Measurements from ENCODE around the gene RNF133. TPM values are rescaled to one million over a fixed set of nuclear protein-coding genes. Genes with fewer than 3 reads are reported as not detected.
A peak's percentile ranks its signal among the peaks of the same experiment; 100 is the strongest.

The RNF133 gene
- polyA plus RNA-seq, 4 donors: 0.04 to 0.10 TPM; not detected in 2

DNA sequence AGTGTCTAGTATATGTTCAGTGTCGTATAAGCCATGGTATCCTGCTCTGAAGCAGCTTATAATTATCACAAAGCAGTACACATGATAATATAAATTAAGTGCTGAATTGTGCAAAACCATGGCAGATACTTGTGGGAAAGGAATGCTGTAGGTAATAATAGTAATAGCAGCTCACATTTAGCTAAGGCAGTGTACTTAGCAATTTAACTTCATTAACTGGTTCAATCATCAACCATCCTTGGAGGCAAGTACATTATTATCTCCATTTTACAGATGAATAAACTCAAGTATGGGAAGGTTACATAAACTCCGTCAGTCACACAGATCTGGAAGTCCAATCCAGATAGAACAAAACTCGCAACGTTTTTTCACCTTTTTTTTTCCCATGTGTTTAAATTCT is 25.4 kb upstream of the RNF133 start:
- H3K36me3 ChIP-seq (ENCODE audit: control insufficient read depth in 3 of 3, insufficient read depth in 2 of 3, low read depth in 1 of 3, low read length in 3 of 3): no peaks in the 10 kb centered on the region
- H3K4me1 ChIP-seq (ENCODE audit: control insufficient read depth in 3 of 3, insufficient read depth in 2 of 3, low read depth in 1 of 3, low read length in 2 of 3): no peaks in the 10 kb centered on the region
- DNase-seq (peak in 1 of 2 donors; percentile 51), FAIRE-seq (no peak)
- H3K4me3 ChIP-seq (ENCODE audit: low read depth in 1 of 3, low read length in 3 of 3): no peak overlapping the region
- H3K27me3 ChIP-seq (ENCODE audit: control insufficient read depth in 3 of 3, insufficient read depth in 3 of 3, low read length in 3 of 3): no peaks in the 10 kb centered on the region
- no peaks in the 10 kb centered on the region for H3K9me3 ChIP-seq (ENCODE audit: control insufficient read depth in 2 of 2, insufficient read depth in 1 of 2, low read depth in 1 of 2, low read length in 1 of 2)
- WGBS, 3 donors: 66 to 78% (median 73%) methylated on average over 4 of the region's 4 CpGs
- H3K27ac ChIP-seq (ENCODE audit: low read depth in 1 of 3, low read length in 2 of 3): no peak overlapping the region

DNA sequence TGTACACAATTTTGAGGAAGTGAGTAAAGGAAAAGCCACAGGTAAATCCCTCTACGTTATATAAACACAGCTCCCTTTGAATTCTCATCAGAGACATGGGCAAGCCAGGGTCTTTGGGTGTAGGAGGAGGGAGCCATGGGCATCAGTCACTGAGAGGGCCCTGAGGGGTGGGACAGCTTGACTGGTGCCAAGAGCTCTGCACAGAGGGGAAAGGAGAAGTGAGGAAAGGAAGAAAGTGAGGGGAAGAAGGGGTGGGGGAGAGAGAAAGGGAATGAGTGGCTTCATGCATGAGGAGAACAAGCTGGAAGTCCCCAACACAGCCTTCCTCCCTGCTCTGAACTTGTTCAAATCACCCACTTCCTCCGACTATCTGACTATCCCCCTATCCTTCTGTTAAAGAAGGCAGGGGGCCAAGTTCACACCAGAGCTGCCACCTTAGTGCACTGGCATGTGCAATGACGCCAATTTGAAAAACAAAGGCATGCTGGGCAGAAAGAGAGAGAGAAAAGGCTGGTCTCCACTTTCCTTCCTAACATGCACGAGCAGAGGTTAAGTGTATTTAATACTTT is 20.2 kb upstream of the RNF133 start:
- 79 to 90% (median 80%) methylated on average over 4 of the region's 4 CpGs for WGBS, 3 donors
- H3K9me3 ChIP-seq (ENCODE audit: control insufficient read depth in 2 of 2, insufficient read depth in 1 of 2, low read depth in 1 of 2, low read length in 1 of 2): no peaks in the 10 kb centered on the region
- DNase-seq (no peak), FAIRE-seq (no peak)
- H3K27ac ChIP-seq (ENCODE audit: low read depth in 1 of 3, low read length in 2 of 3): no peak overlapping the region
- no peaks in the 10 kb centered on the region for H3K36me3 ChIP-seq (ENCODE audit: control insufficient read depth in 3 of 3, insufficient read depth in 2 of 3, low read depth in 1 of 3, low read length in 3 of 3)
- no peaks in the 10 kb centered on the region for H3K27me3 ChIP-seq (ENCODE audit: control insufficient read depth in 3 of 3, insufficient read depth in 3 of 3, low read length in 3 of 3)
- H3K4me3 ChIP-seq (ENCODE audit: low read depth in 1 of 3, low read length in 3 of 3): no peak overlapping the region
- H3K4me1 ChIP-seq (ENCODE audit: control insufficient read depth in 3 of 3, insufficient read depth in 2 of 3, low read depth in 1 of 3, low read length in 2 of 3): no peaks in the 10 kb centered on the region

DNA sequence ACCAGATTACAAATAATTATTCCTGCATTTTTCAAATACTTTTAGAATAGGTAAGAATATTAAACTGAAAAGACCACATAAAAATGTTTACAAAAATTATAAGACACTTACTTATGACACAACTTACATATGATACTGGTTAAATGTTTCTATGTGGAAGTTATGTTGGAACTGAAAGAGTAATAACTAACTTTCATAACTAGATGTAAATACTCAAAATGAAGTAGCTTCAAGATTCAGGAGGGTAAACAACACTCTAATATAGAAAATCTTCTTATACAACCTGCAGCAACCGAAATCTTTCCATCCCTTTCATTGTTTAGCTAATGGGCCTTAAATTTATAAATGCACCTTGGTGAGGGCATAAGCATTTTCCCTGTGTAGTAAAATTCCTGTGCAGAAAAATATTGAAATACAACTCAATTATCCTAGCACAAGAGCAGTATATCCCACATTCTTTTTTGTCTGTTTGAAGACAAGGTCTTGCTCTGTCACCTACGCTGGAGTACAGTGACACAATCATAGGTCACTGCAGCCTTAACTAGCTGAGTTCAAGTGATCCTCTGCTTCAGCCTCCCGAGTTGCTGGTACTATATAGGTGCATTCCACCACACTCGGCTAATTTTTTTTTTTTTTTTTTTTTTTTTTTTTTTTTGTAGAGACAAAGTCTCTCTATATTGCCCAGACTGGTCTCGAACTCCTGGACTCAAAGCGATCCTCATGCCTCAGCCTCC is 18.6 kb upstream of the RNF133 start:
- Histone ChIP-seq H3K9me3 (ENCODE audit: control insufficient read depth in 2 of 2, insufficient read depth in 1 of 2, low read depth in 1 of 2, low read length in 1 of 2) (no peaks in the 10 kb centered on the region), H3K27ac (ENCODE audit: low read depth in 1 of 3, low read length in 2 of 3) (no peak overlapping the region), H3K27me3 (ENCODE audit: control insufficient read depth in 3 of 3, insufficient read depth in 3 of 3, low read length in 3 of 3) (no peaks in the 10 kb centered on the region), H3K36me3 (ENCODE audit: control insufficient read depth in 3 of 3, insufficient read depth in 2 of 3, low read depth in 1 of 3, low read length in 3 of 3) (no peaks in the 10 kb centered on the region), H3K4me1 (ENCODE audit: control insufficient read depth in 3 of 3, insufficient read depth in 2 of 3, low read depth in 1 of 3, low read length in 2 of 3) (no peaks in the 10 kb centered on the region), H3K4me3 (ENCODE audit: low read depth in 1 of 3, low read length in 3 of 3) (no peak overlapping the region)
- 86 to 90% (median 89%) methylated on average over 6 of the region's 6 CpGs for WGBS, 3 donors
- FAIRE-seq (peak; percentile 49), DNase-seq (no peak)

DNA sequence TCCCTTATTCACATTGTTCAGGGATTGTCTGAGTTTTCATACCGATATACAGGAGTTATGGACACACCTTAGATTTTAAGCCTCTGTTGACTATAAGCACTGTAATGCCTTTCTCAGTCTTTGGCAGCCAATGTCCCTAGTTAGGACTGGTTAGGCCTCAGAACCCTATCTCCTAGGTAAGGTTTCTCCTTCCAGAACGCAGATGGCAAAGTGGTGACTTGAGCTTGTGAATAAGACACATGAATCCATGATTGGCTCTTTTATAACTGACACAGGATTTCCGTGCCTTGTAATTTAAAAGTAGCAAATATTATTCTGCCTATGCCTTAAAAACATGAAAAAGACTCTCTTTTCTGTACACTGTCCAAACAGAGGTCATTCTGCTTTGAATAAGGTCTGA is 16.3 kb upstream of the RNF133 start:
- DNase-seq (no peak), FAIRE-seq (no peak)
- Histone ChIP-seq H3K27me3 (ENCODE audit: control insufficient read depth in 3 of 3, insufficient read depth in 3 of 3, low read length in 3 of 3) (no peaks in the 10 kb centered on the region), H3K4me3 (ENCODE audit: low read depth in 1 of 3, low read length in 3 of 3) (no peak overlapping the region), H3K9me3 (ENCODE audit: control insufficient read depth in 2 of 2, insufficient read depth in 1 of 2, low read depth in 1 of 2, low read length in 1 of 2) (no peaks in the 10 kb centered on the region), H3K4me1 (ENCODE audit: control insufficient read depth in 3 of 3, insufficient read depth in 2 of 3, low read depth in 1 of 3, low read length in 2 of 3) (no peaks in the 10 kb centered on the region), H3K36me3 (ENCODE audit: control insufficient read depth in 3 of 3, insufficient read depth in 2 of 3, low read depth in 1 of 3, low read length in 3 of 3) (no peaks in the 10 kb centered on the region), H3K27ac (ENCODE audit: low read depth in 1 of 3, low read length in 2 of 3) (no peak overlapping the region)
- WGBS, 3 donors: 83 to 90% (median 90%) methylated on average over 3 of the region's 3 CpGs

DNA sequence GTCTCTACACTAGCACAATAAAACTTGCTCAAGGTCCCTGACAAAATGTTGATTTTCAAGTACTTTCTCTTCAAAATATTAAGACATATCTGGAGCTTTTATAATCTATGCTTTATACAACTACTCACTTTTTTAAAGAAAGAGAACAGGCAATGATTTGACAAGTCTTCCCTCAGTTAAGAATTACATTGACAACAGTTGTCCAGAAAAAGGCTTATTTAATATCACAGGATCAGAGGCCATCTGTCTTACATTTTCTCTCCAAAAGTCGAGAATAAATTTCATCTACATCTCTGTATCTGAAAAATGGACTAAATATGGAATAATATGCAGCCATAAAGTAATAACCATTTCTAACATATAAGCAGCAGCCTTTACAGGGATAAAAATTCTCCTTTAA is 12.0 kb upstream of the RNF133 start:
- Histone ChIP-seq H3K4me3 (ENCODE audit: low read depth in 1 of 3, low read length in 3 of 3) (no peak overlapping the region), H3K27me3 (ENCODE audit: control insufficient read depth in 3 of 3, insufficient read depth in 3 of 3, low read length in 3 of 3) (no peaks in the 10 kb centered on the region), H3K27ac (ENCODE audit: low read depth in 1 of 3, low read length in 2 of 3) (no peak overlapping the region), H3K36me3 (ENCODE audit: control insufficient read depth in 3 of 3, insufficient read depth in 2 of 3, low read depth in 1 of 3, low read length in 3 of 3) (no peaks in the 10 kb centered on the region), H3K4me1 (ENCODE audit: control insufficient read depth in 3 of 3, insufficient read depth in 2 of 3, low read depth in 1 of 3, low read length in 2 of 3) (no peaks in the 10 kb centered on the region), H3K9me3 (ENCODE audit: control insufficient read depth in 2 of 2, insufficient read depth in 1 of 2, low read depth in 1 of 2, low read length in 1 of 2) (no peaks in the 10 kb centered on the region)
- FAIRE-seq (no peak), DNase-seq (no peak)
- 64 to 74% (median 74%) methylated on average over 1 of the region's 1 CpG for WGBS, 3 donors

DNA sequence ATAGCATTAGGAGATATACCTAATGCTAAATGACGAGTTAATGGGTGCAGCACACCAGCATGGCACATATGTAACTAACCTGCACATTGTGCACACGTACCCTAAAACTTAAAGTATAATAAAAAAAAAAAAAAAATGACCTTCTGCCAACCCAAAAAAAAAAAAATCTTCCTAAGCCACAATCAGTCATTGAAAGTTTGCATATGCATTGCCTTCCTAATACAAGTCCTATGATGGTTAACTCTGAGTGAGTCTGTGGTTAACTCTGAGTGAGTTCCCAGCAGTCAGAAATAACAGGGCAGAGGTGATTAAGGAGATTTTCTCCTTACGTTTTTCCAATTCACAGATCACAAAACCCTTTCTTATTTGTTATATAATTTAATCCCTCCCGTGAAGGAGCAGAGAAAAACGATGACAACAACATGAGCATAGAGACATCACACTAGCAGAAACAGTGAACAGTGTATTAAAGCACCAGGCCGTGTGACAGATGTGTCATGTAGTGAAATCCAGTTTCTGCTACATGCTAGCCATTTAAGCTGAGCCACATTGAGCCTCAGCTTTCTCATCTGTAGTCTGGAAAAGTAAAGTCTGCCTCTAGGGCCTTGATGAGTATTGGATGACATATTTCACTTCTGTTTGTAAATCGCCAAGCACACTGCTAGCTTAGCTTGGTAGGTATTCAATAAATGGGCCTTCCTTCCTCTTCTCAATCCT is 11.2 kb upstream of the RNF133 start:
- WGBS, 3 donors: 81 to 89% (median 87%) methylated on average over 7 of the region's 7 CpGs
- no peak for FAIRE-seq

DNA sequence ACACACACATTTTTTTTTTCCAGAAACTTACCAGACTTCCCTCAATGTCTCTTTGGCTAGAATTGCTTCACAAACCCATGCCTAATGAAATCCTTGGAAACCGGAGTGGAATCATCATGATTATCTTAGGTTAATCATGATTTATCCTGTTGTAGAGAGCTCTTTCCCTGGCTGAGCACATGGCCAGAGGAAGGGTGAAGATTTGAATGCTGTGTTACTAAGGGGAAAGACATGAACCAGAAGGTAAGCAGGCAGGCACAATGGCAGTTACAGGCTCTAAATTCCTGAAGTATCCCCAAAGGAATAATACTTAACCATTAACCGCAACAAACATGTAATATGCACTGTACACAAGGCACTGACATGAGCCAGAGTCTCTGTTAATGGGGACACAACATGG is 7.9 kb upstream of the RNF133 start:
- DNase-seq (no peak), FAIRE-seq (no peak)
- 82 to 91% (median 87%) methylated on average over 2 of the region's 2 CpGs for WGBS, 3 donors
- Histone ChIP-seq H3K9me3 (ENCODE audit: control insufficient read depth in 2 of 2, insufficient read depth in 1 of 2, low read depth in 1 of 2, low read length in 1 of 2) (no peaks in the 10 kb centered on the region), H3K36me3 (ENCODE audit: control insufficient read depth in 3 of 3, insufficient read depth in 2 of 3, low read depth in 1 of 3, low read length in 3 of 3) (no peaks in the 10 kb centered on the region), H3K27ac (ENCODE audit: low read depth in 1 of 3, low read length in 2 of 3) (no peak overlapping the region), H3K4me3 (ENCODE audit: low read depth in 1 of 3, low read length in 3 of 3) (no peak overlapping the region), H3K4me1 (ENCODE audit: control insufficient read depth in 3 of 3, insufficient read depth in 2 of 3, low read depth in 1 of 3, low read length in 2 of 3) (no peaks in the 10 kb centered on the region), H3K27me3 (ENCODE audit: control insufficient read depth in 3 of 3, insufficient read depth in 3 of 3, low read length in 3 of 3) (no peaks in the 10 kb centered on the region)

More for the DNA sequence above, 11.2 kb upstream of the RNF133 start:
- Histone ChIP-seq H3K4me3 (ENCODE audit: low read depth in 1 of 3, low read length in 3 of 3) (no peak overlapping the region), H3K4me1 (ENCODE audit: control insufficient read depth in 3 of 3, insufficient read depth in 2 of 3, low read depth in 1 of 3, low read length in 2 of 3) (no peaks in the 10 kb centered on the region), H3K27ac (ENCODE audit: low read depth in 1 of 3, low read length in 2 of 3) (no peak overlapping the region), H3K27me3 (ENCODE audit: control insufficient read depth in 3 of 3, insufficient read depth in 3 of 3, low read length in 3 of 3) (no peaks in the 10 kb centered on the region), H3K36me3 (ENCODE audit: control insufficient read depth in 3 of 3, insufficient read depth in 2 of 3, low read depth in 1 of 3, low read length in 3 of 3) (no peaks in the 10 kb centered on the region), H3K9me3 (ENCODE audit: control insufficient read depth in 2 of 2, insufficient read depth in 1 of 2, low read depth in 1 of 2, low read length in 1 of 2) (no peaks in the 10 kb centered on the region)
- no peak for DNase-seq

DNA sequence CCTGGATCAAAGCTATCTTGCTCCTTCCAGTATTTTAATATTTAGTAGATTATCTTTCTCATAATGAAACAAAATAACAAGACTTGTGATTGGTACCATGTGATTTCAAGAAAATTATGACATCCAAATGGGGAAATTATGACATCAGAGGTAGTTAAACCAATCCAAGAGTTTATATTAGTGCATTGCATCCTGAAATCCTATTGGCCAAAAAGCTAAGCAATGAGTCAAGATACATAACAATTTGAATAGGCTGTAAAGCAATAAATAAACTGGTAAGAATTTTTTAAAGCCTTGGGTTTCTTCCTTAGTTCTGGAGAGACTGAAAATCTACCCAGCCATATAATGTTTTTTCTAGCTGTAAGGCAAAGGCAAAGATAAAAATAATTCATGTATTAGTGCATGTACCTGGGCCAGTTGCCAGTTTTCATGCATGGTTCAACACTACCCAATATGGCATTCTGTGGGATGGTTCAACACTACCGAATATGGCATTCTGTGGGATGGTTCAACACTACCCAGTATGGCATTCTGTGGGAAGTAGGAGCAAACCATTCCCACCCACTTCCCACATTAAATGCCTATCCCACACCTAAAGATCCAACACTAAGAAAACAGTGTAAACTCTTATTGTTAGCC is 4.1 kb upstream of the RNF133 start, which contains the start of gene RNF148:
TSS of gene RNF148 (minus strand) at position 51 of the 639 bp plus-strand sequence. CDS start 172 bp downstream, outside the sequence.
- H3K4me1 ChIP-seq (ENCODE audit: control insufficient read depth in 3 of 3, insufficient read depth in 2 of 3, low read depth in 1 of 3, low read length in 2 of 3): no peaks in the 10 kb centered on the region
- no peaks in the 10 kb centered on the region for H3K9me3 ChIP-seq (ENCODE audit: control insufficient read depth in 2 of 2, insufficient read depth in 1 of 2, low read depth in 1 of 2, low read length in 1 of 2)
- DNase-seq: no peak
- H3K27me3 ChIP-seq (ENCODE audit: control insufficient read depth in 3 of 3, insufficient read depth in 3 of 3, low read length in 3 of 3): no peaks in the 10 kb centered on the region
- no peak for FAIRE-seq
- no peak within 1 kb of the TSS for H3K4me3 ChIP-seq (ENCODE audit: low read depth in 1 of 3, low read length in 3 of 3)
- no peaks in the 10 kb centered on the region for H3K36me3 ChIP-seq (ENCODE audit: control insufficient read depth in 3 of 3, insufficient read depth in 2 of 3, low read depth in 1 of 3, low read length in 3 of 3)
- WGBS, 3 donors: 89 to 94% (median 91%) methylated on average over 1 of the region's 1 CpG
- no peak within 1 kb of the TSS for H3K27ac ChIP-seq (ENCODE audit: low read depth in 1 of 3, low read length in 2 of 3)

Data from small intestine (tissue), 7 donors.